Measurements from ENCODE around the gene MYOM1.

DNA sequence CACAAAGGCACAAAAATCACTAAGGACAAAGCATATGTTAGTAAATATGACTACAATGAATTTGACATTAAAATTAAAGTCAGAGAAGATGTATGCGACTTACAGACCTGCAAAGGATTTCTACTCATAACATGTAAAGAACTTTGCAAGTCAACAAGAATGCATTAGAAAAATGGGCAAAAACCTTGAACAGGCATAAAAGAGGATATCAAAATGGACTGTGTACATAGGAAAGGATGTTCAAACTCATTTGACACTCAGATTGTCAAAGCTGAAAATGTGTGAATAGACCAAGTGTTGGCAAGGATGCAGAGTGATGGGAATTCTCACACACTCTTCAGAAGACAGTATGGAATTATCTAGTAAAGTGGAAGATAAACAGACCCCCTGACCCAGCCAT, 94.9 kb downstream of the MYOM1 start:
- TF ChIP-seq, protein P1, sequence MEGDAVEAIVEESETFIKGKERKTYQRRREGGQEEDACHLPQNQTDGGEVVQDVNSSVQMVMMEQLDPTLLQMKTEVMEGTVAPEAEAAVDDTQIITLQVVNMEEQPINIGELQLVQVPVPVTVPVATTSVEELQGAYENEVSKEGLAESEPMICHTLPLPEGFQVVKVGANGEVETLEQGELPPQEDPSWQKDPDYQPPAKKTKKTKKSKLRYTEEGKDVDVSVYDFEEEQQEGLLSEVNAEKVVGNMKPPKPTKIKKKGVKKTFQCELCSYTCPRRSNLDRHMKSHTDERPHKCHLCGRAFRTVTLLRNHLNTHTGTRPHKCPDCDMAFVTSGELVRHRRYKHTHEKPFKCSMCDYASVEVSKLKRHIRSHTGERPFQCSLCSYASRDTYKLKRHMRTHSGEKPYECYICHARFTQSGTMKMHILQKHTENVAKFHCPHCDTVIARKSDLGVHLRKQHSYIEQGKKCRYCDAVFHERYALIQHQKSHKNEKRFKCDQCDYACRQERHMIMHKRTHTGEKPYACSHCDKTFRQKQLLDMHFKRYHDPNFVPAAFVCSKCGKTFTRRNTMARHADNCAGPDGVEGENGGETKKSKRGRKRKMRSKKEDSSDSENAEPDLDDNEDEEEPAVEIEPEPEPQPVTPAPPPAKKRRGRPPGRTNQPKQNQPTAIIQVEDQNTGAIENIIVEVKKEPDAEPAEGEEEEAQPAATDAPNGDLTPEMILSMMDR (IDR thresholded peaks at IDR 0.05) = no peak
- TF ChIP-seq POLR2A (IDR thresholded peaks at IDR 0.05; ENCODE audit: low read depth) (no peak), EP300 (IDR thresholded peaks at IDR 0.05) (no peak), POLR2AphosphoS5 (IDR thresholded peaks at IDR 0.05) (no peak)

All from esophagus muscularis mucosa (tissue), 4 donors.